Measurements from ENCODE around the gene ARSD. TPM values are rescaled to one million over a fixed set of nuclear protein-coding genes. Genes with fewer than 3 reads are reported as not detected.

The ARSD gene
- total and polyA plus RNA-seq, 2 of the 8 experiments (the other 6 are each of a cell fraction or from before 2014, with no cell fraction given) = 1.8 to 3.2 TPM

DNA sequence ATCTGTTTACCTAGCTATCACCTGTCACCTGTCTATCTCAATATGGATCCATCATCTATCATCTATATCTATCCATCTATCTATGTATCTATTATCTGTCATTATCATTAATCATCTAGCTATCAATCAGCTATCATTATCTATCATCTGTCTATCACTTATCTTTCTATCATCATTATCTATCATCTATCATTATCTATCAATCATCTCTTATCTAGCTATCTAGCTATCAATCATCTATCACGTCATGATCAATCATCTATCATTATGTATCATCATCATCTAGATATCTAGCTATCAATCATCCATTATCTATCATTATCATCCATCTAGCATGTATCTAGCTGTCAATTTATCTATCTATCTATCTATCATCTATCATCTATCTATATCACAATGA lies 7.9 kb downstream of the ARSD start (continued):
- TF ChIP-seq, protein P1, sequence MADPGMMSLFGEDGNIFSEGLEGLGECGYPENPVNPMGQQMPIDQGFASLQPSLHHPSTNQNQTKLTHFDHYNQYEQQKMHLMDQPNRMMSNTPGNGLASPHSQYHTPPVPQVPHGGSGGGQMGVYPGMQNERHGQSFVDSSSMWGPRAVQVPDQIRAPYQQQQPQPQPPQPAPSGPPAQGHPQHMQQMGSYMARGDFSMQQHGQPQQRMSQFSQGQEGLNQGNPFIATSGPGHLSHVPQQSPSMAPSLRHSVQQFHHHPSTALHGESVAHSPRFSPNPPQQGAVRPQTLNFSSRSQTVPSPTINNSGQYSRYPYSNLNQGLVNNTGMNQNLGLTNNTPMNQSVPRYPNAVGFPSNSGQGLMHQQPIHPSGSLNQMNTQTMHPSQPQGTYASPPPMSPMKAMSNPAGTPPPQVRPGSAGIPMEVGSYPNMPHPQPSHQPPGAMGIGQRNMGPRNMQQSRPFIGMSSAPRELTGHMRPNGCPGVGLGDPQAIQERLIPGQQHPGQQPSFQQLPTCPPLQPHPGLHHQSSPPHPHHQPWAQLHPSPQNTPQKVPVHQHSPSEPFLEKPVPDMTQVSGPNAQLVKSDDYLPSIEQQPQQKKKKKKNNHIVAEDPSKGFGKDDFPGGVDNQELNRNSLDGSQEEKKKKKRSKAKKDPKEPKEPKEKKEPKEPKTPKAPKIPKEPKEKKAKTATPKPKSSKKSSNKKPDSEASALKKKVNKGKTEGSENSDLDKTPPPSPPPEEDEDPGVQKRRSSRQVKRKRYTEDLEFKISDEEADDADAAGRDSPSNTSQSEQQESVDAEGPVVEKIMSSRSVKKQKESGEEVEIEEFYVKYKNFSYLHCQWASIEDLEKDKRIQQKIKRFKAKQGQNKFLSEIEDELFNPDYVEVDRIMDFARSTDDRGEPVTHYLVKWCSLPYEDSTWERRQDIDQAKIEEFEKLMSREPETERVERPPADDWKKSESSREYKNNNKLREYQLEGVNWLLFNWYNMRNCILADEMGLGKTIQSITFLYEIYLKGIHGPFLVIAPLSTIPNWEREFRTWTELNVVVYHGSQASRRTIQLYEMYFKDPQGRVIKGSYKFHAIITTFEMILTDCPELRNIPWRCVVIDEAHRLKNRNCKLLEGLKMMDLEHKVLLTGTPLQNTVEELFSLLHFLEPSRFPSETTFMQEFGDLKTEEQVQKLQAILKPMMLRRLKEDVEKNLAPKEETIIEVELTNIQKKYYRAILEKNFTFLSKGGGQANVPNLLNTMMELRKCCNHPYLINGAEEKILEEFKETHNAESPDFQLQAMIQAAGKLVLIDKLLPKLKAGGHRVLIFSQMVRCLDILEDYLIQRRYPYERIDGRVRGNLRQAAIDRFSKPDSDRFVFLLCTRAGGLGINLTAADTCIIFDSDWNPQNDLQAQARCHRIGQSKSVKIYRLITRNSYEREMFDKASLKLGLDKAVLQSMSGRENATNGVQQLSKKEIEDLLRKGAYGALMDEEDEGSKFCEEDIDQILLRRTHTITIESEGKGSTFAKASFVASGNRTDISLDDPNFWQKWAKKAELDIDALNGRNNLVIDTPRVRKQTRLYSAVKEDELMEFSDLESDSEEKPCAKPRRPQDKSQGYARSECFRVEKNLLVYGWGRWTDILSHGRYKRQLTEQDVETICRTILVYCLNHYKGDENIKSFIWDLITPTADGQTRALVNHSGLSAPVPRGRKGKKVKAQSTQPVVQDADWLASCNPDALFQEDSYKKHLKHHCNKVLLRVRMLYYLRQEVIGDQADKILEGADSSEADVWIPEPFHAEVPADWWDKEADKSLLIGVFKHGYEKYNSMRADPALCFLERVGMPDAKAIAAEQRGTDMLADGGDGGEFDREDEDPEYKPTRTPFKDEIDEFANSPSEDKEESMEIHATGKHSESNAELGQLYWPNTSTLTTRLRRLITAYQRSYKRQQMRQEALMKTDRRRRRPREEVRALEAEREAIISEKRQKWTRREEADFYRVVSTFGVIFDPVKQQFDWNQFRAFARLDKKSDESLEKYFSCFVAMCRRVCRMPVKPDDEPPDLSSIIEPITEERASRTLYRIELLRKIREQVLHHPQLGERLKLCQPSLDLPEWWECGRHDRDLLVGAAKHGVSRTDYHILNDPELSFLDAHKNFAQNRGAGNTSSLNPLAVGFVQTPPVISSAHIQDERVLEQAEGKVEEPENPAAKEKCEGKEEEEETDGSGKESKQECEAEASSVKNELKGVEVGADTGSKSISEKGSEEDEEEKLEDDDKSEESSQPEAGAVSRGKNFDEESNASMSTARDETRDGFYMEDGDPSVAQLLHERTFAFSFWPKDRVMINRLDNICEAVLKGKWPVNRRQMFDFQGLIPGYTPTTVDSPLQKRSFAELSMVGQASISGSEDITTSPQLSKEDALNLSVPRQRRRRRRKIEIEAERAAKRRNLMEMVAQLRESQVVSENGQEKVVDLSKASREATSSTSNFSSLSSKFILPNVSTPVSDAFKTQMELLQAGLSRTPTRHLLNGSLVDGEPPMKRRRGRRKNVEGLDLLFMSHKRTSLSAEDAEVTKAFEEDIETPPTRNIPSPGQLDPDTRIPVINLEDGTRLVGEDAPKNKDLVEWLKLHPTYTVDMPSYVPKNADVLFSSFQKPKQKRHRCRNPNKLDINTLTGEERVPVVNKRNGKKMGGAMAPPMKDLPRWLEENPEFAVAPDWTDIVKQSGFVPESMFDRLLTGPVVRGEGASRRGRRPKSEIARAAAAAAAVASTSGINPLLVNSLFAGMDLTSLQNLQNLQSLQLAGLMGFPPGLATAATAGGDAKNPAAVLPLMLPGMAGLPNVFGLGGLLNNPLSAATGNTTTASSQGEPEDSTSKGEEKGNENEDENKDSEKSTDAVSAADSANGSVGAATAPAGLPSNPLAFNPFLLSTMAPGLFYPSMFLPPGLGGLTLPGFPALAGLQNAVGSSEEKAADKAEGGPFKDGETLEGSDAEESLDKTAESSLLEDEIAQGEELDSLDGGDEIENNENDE (IDR thresholded peaks at IDR 0.05; ENCODE audit: insufficient replicate concordance, low read length) = no peak
- TF ChIP-seq, protein P2, sequence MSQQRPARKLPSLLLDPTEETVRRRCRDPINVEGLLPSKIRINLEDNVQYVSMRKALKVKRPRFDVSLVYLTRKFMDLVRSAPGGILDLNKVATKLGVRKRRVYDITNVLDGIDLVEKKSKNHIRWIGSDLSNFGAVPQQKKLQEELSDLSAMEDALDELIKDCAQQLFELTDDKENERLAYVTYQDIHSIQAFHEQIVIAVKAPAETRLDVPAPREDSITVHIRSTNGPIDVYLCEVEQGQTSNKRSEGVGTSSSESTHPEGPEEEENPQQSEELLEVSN (IDR thresholded peaks at IDR 0.05) = no peak
- TF ChIP-seq CEBPB (IDR thresholded peaks at IDR 0.05; ENCODE audit: low read depth, low read length) (no peak), RBBP5 (IDR thresholded peaks at IDR 0.05; ENCODE audit: borderline replicate concordance, low read depth, low read length) (no peak), ZNF274 (IDR thresholded peaks at IDR 0.05; ENCODE audit: borderline replicate concordance, extremely low read depth, low read length) (no peak), POLR2AphosphoS5 (IDR thresholded peaks at IDR 0.05; ENCODE audit: low read depth, low read length) (no peak), TAF7 (optimal IDR thresholded peaks at IDR 0.05; ENCODE audit: borderline replicate concordance, low read depth, low read length) (no peak), SIX5 (IDR thresholded peaks at IDR 0.05; ENCODE audit: low read depth, low read length) (no peak), SP2 (IDR thresholded peaks at IDR 0.05; ENCODE audit: low read length) (no peak), JUND (IDR thresholded peaks at IDR 0.05; ENCODE audit: low read length) (no peak), SIN3A (conservative IDR thresholded peaks at IDR 0.05 in 1 of 2, IDR thresholded peaks at IDR 0.05 in 1 of 2; ENCODE audit: low read depth in 1 of 2, low read length in 2 of 2) (no peak)
